Measurements from ENCODE around the gene ZDHHC23. TPM values are rescaled to one million over a fixed set of nuclear protein-coding genes. Genes with fewer than 3 reads are reported as not detected.

ZDHHC23 gene
- total and polyA plus RNA-seq, 2 of the 13 experiments (the other 11 are each of a cell fraction or from before 2014, with no cell fraction given) = 1.6 to 8.8 TPM

DNA sequence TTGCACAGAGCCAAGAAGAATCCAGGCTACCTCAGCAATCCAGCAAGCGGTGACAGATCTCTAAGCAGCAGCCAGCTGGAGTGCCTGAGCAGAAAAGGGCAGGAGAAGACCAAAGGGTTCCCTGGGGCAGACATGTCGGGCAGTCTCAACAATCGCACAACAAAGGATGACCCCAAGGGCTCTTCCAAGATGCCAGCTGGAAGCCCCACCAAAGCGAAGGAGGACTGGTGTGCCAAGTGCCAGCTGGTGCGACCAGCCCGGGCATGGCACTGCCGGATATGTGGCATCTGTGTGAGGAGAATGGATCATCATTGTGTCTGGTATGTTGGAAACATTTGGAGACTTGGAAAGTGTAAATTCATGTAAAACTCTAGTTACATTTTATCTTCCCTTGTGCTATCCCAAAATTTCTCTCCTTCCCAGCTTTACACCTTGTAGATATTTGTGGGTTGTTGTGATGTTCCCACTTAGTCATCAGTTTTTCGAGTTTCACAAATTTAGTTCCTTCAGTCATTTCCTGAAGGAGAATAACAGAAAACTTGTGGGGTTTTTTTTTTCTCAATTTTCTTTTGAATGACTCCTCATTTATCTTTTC is 6.4 kb downstream of the ZDHHC23 start:
- TF ChIP-seq MAFK (conservative IDR thresholded peaks at IDR 0.05 in 1 of 2, IDR thresholded peaks at IDR 0.05 in 1 of 2; ENCODE audit: low read length in 2 of 2) = peak in 1 of 2 experiments; percentile 13; a peak in 1 of 4 replicates
- no peak for TF ChIP-seq ZNF780A (CRISPR knock-in tag; IDR thresholded peaks at IDR 0.05)
- TF ChIP-seq ATRX (CRISPR knock-in tag; IDR thresholded peaks at IDR 0.05; ENCODE audit: borderline replicate concordance) = no peak
- no peak for TF ChIP-seq NFIC (IDR thresholded peaks at IDR 0.05; ENCODE audit: low read length)
- in situ Hi-C loops (cut with HindIII; ENCODE audit: extremely low pct_ligation_motif_present, low pct_unique_long_range_greater_than_20kb) = no loop called here
- ATAC-seq (no peak), FAIRE-seq (no peak), DNase-seq (ENCODE audit: low spot score) (no peak)
- Histone ChIP-seq H3K4me3 (replicated peaks in 1 of 3; ENCODE audit: insufficient read depth in 1 of 3, low read depth in 2 of 3, low read length in 3 of 3) (no peak overlapping the region), H3K9ac (ENCODE audit: insufficient read depth, low read depth, low read length) (no peak overlapping the region), H2AFZ (ENCODE audit: low read length) (no peak overlapping the region), H3K27ac (ENCODE audit: extremely low read length, insufficient read depth, low read length) (no peak overlapping the region), H4K20me1 (ENCODE audit: insufficient read depth, low read length) (no peaks in the 10 kb centered on the region), H3K36me3 (replicated peaks in 1 of 2; ENCODE audit: control insufficient read depth in 1 of 2, insufficient read depth in 2 of 2, low read length in 2 of 2) (no peaks in the 10 kb centered on the region), H3K4me1 (ENCODE audit: insufficient read depth, low read length) (no peaks in the 10 kb centered on the region), H3K9me3 (ENCODE audit: low read length) (no peaks in the 10 kb centered on the region), H3K79me2 (ENCODE audit: insufficient read depth, low read length) (no peaks in the 10 kb centered on the region), H3K27me3 (ENCODE audit: control insufficient read depth in 1 of 2, insufficient read depth in 2 of 2, low read length in 2 of 2) (no peaks in the 10 kb centered on the region), H3K4me2 (ENCODE audit: low read depth, low read length) (no peak overlapping the region)
- intact Hi-C loops (cut with micrococcal nuclease; ENCODE audit: unreplicated experiment) = no loop called here
- ChIA-PET POLR2A (no interaction called here), CTCF (ENCODE audit: low intra/inter-chr PET ratio, low total read pairs) (no interaction called here)
- BruUV-seq (replicated peaks) = no TSS peak
- 91% methylated on average over 5 of the region's 8 CpGs for WGBS (ENCODE audit: low lambda C conversion rate)

DNA sequence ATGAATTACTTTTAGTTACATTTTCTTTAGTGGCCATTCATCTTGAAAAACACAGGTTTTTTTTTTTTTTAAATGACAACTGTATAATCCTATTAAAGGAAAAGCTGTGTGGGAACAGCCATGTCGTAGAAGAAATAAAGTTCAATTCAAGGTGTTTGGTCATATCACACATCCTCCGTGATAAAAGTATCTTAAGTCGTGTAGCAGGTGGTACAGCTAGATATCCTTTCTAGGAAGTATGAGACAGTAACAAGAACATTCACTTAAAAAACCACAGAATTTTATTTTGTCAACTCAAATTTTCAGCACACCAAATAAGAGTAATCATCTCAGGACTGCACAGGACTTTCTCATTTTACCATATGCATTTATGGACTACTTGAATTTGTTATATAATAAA is 16.1 kb downstream of the ZDHHC23 start:
- Histone ChIP-seq H3K9ac (ENCODE audit: insufficient read depth, low read depth, low read length) (no peak overlapping the region), H3K4me1 (ENCODE audit: insufficient read depth, low read length) (no peaks in the 10 kb centered on the region), H2AFZ (ENCODE audit: low read length) (no peak overlapping the region), H4K20me1 (ENCODE audit: insufficient read depth, low read length) (no peaks in the 10 kb centered on the region), H3K4me3 (replicated peaks in 1 of 3; ENCODE audit: insufficient read depth in 1 of 3, low read depth in 2 of 3, low read length in 3 of 3) (no peak overlapping the region), H3K36me3 (replicated peaks in 1 of 2; ENCODE audit: control insufficient read depth in 1 of 2, insufficient read depth in 2 of 2, low read length in 2 of 2) (no peaks in the 10 kb centered on the region), H3K27me3 (ENCODE audit: control insufficient read depth in 1 of 2, insufficient read depth in 2 of 2, low read length in 2 of 2) (no peaks in the 10 kb centered on the region), H3K27ac (ENCODE audit: extremely low read length, insufficient read depth, low read length) (no peak overlapping the region), H3K9me3 (ENCODE audit: low read length) (no peaks in the 10 kb centered on the region), H3K4me2 (ENCODE audit: low read depth, low read length) (no peak overlapping the region), H3K79me2 (ENCODE audit: insufficient read depth, low read length) (no peaks in the 10 kb centered on the region)
- BruUV-seq (replicated peaks) = no TSS peak
- WGBS (ENCODE audit: low lambda C conversion rate) = 96% methylated on average over 3 of the region's 3 CpGs
- in situ Hi-C loops (cut with HindIII; ENCODE audit: extremely low pct_ligation_motif_present, low pct_unique_long_range_greater_than_20kb) = no loop called here
- TF ChIP-seq ZNF136 (CRISPR knock-in tag; IDR thresholded peaks at IDR 0.05; ENCODE audit: low read depth) = no peak
- TF ChIP-seq RARG (CRISPR knock-in tag; IDR thresholded peaks at IDR 0.05; ENCODE audit: low read depth) = no peak
- no peak for TF ChIP-seq ZNF672 (CRISPR knock-in tag; IDR thresholded peaks at IDR 0.05)
- TF ChIP-seq ATM (IDR thresholded peaks at IDR 0.05; ENCODE audit: borderline replicate concordance) = no peak
- no peak for TF ChIP-seq CCAR2 (optimal IDR thresholded peaks at IDR 0.05; ENCODE audit: low read depth, low read length)
- TF ChIP-seq, protein P1, sequence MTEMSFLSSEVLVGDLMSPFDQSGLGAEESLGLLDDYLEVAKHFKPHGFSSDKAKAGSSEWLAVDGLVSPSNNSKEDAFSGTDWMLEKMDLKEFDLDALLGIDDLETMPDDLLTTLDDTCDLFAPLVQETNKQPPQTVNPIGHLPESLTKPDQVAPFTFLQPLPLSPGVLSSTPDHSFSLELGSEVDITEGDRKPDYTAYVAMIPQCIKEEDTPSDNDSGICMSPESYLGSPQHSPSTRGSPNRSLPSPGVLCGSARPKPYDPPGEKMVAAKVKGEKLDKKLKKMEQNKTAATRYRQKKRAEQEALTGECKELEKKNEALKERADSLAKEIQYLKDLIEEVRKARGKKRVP (CRISPR knock-in tag; IDR thresholded peaks at IDR 0.05) = no peak
- TF ChIP-seq ZNF24 (IDR thresholded peaks at IDR 0.05) = no peak
- ChIA-PET POLR2A (no interaction called here), CTCF (ENCODE audit: low intra/inter-chr PET ratio, low total read pairs) (no interaction called here)
- DNase-seq (ENCODE audit: low spot score) (no peak), FAIRE-seq (no peak), ATAC-seq (no peak)
- intact Hi-C loops (cut with micrococcal nuclease; ENCODE audit: unreplicated experiment) = loop anchor here (10.0 kb wide), 1 partner anchor 191 kb away; no protein-coding TSS in a partner anchor
